Body of pancreas (tissue), 4 donors: ENCODE results near the gene TDRD9. TPM values are rescaled to one million over a fixed set of nuclear protein-coding genes. Genes with fewer than 3 reads are reported as not detected.
A peak's percentile ranks its signal among the peaks of the same experiment; 100 is the strongest.

ENCODE experiments used
- ATAC-seq: fragments of 150-250 bp; one replicate; pipeline ENCODE4 v1.9.1; 2016
- DNase-seq, 4 donors: peaks; one replicate each; pipeline ENCODE4 v3.0.0-alpha.2; 2019
- H3K27ac ChIP-seq, 4 donors: fragments of 200-600 bp; sonication (generic); 1 replicate in 3 of 4; 2 replicates in 1 of 4; pipeline versions ENCODE4 v1.5.1 to v1.6.1; 2016 to 2019; ENCODE audit warnings: mild to moderate bottlenecking in 1 of 4, mixed read lengths in 1 of 4, moderate library complexity in 1 of 4
- H3K27me3 ChIP-seq, 2 donors: fragments of 200-600 bp; sonication (generic); one replicate each; pipeline ENCODE4 v1.6.0; 2016; ENCODE audit warnings: mild to moderate bottlenecking in 1 of 2
- H3K36me3 ChIP-seq, 2 donors: fragments of 200-600 bp; sonication (generic); replicated peaks in 1 of 2; 2 replicates each; pipeline ENCODE4 v1.5.1; 2016; ENCODE audit warnings: low read depth in 2 of 2; ENCODE audit not compliant: insufficient read depth in 1 of 2
- H3K4me1 ChIP-seq: fragments of 200-600 bp; sonication (generic); one replicate; pipeline ENCODE4 v1.6.0; 2016
- H3K4me3 ChIP-seq, 2 donors: fragments of 200-600 bp; sonication (generic); 1 replicate in 1 of 2; 2 replicates in 1 of 2; pipeline ENCODE4 v1.5.1; 2016 to 2019
- H3K9me3 ChIP-seq, 3 donors: fragments of 200-600 bp; sonication (generic); 1 replicate in 2 of 3; 2 replicates in 1 of 3; pipeline ENCODE4 v1.5.1; 2016
- CTCF ChIP-seq, 7 experiments: fragments of 450-650 bp in 4 of 7; fragments of 200-600 bp in 3 of 7; sonication (generic) in 3 of 7; IDR thresholded peaks; one replicate each; pipeline ENCODE4 v1.5.1; 2016 to 2019; ENCODE audit warnings: antibody characterized with exemption in 7 of 7
- POLR2A ChIP-seq, 3 donors: fragments of 450-650 bp; IDR thresholded peaks; one replicate each; pipeline ENCODE4 v1.6.1; 2016; ENCODE audit warnings: antibody characterized with exemption in 3 of 3, mild to moderate bottlenecking in 2 of 3
- WGBS, 2 donors: methylation state at CpG; one replicate each; pipeline ENCODE4 v1.1.5; 2017; 5-methylcytosine and 5-hydroxymethylcytosine counted together
- intact Hi-C: fragments of 100-400 bp; cut with DNase I; formaldehyde crosslinking; loops from one replicate; pipeline ENCODE4 v1.15.1; 2023
- total RNA-seq, 2 donors: library from RNA; depleted of rRNA; stranded (reverse); fragments of >200 nt; gene quantifications; one replicate each; pipeline ENCODE4 v1.1.0, GENCODE V29; 2016

Gene TDRD9
- total RNA-seq, 2 donors from 2014 or later, result 2.0 to 4.7 TPM

GRCh38 chr14:104025534-104025933 lies 97.3 kb downstream of the TDRD9 start:
- ATAC-seq, result no peak
- Histone ChIP-seq H3K27ac (no peak overlapping the region), H3K4me1 (no peaks in the 10 kb centered on the region), H3K27me3 (no peaks in the 10 kb centered on the region), H3K9me3 (no peaks in the 10 kb centered on the region), H3K4me3 (no peak overlapping the region), H3K36me3 (no peaks in the 10 kb centered on the region)
- no peak for DNase-seq
- 83% methylated on average over 3 of the region's 3 CpGs for WGBS, 2 donors
- TF ChIP-seq POLR2A (IDR thresholded peaks at IDR 0.05) (no peak), CTCF (IDR thresholded peaks at IDR 0.05) (no peak)
- intact Hi-C loops, result no loop called here

GRCh38 chr14:104026024-104026423 lies 97.8 kb downstream of the TDRD9 start:
- no peaks in the 10 kb centered on the region for H3K9me3 ChIP-seq
- TF ChIP-seq CTCF (IDR thresholded peaks at IDR 0.05) (no peak), POLR2A (IDR thresholded peaks at IDR 0.05) (no peak)
- H3K27me3 ChIP-seq, result no peaks in the 10 kb centered on the region
- H3K4me1 ChIP-seq, result no peaks in the 10 kb centered on the region
- ATAC-seq (no peak), DNase-seq (no peak)
- no peaks in the 10 kb centered on the region for H3K36me3 ChIP-seq
- no peak overlapping the region for H3K4me3 ChIP-seq
- intact Hi-C loops, result no loop called here
- H3K27ac ChIP-seq, result no peak overlapping the region
- WGBS, 2 donors, result 67 to 73% methylated on average over 1 of the region's 1 CpG

DNA sequence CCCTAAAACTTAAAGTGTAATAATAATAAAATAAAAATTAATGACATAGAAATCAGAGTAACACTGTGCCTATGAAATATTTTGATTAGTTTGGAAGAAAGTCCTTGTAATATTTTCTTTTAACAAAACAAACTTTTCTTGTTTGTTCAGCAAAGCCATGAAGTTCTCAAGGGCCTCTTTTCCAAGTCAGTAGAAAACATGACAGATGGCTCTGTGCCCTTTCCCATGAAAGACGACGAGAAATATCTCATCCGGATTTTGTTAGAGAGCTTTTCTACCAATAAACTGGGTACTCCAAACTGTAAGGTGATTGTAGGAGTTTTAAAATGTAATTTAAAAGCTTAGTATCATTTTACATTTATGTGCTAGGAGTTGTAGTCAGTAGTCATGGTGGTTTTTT lies 102.7 kb downstream of the TDRD9 start:
- H3K9me3 ChIP-seq, result no peaks in the 10 kb centered on the region
- H3K36me3 ChIP-seq, result no peaks in the 10 kb centered on the region
- no peak overlapping the region for H3K4me3 ChIP-seq
- DNase-seq, result no peak
- no peak for TF ChIP-seq POLR2A (IDR thresholded peaks at IDR 0.05)
- TF ChIP-seq CTCF (IDR thresholded peaks at IDR 0.05), result no peak
- H3K27me3 ChIP-seq, result no peaks in the 10 kb centered on the region
- H3K4me1 ChIP-seq, result no peaks in the 10 kb centered on the region
- WGBS, 2 donors, result 17 to 24% methylated on average over 3 of the region's 3 CpGs
- intact Hi-C loops, result no loop called here
- no peak overlapping the region for H3K27ac ChIP-seq
- no peak for ATAC-seq

DNA sequence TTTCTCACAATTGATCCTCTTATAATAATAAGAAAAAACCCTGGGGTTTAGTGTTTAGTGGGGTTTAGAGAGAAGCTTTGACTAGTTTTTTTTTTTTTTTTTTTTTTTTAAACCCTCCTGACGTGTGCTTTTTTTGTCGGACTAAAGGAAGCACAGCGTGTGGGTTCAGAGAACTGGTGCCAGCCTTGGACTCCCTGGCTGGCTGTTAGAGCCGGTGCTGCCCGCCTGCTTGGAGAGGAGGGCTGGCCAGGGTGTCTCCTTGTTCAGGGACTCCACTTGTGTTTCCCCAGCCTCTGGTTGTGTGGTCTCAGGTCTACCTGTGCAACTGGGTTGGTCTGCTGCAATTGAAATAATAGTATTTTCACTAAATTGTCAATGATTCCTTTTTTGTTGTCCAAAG lies 103.1 kb downstream of the TDRD9 start:
- TF ChIP-seq CTCF (IDR thresholded peaks at IDR 0.05), result no peak
- Histone ChIP-seq H3K27ac (no peak overlapping the region), H3K4me1 (no peaks in the 10 kb centered on the region), H3K27me3 (no peaks in the 10 kb centered on the region), H3K9me3 (no peaks in the 10 kb centered on the region), H3K36me3 (no peaks in the 10 kb centered on the region), H3K4me3 (no peak overlapping the region)
- ATAC-seq (no peak), DNase-seq (peak in 1 of 4 donors; percentile 36)
- WGBS, 2 donors, result 30 to 36% methylated on average over 5 of the region's 5 CpGs
- intact Hi-C loops, result no loop called here

GRCh38 chr14:104034976-104035699 lies 106.9 kb downstream of the TDRD9 start:
- no peaks in the 10 kb centered on the region for H3K9me3 ChIP-seq
- no peak overlapping the region for H3K4me3 ChIP-seq
- no peak for ATAC-seq
- TF ChIP-seq POLR2A (IDR thresholded peaks at IDR 0.05), result no peak
- TF ChIP-seq CTCF (IDR thresholded peaks at IDR 0.05), result no peak
- intact Hi-C loops, result no loop called here
- DNase-seq, result no peak
- H3K4me1 ChIP-seq, result no peaks in the 10 kb centered on the region
- H3K36me3 ChIP-seq, result no peaks in the 10 kb centered on the region
- no peak overlapping the region for H3K27ac ChIP-seq
- no peaks in the 10 kb centered on the region for H3K27me3 ChIP-seq
- WGBS, 2 donors, result 69 to 70% methylated on average over 12 of the region's 12 CpGs
